K562 (cell line): Measurements from ENCODE around the gene PRPS2. TPM values are rescaled to one million over a fixed set of nuclear protein-coding genes. Genes with fewer than 3 reads are reported as not detected.

Experiments
- ATF1 ChIP-seq, 2 experiments: fragments of 450-650 bp in 1 of 2; IDR thresholded peaks; 2 replicates each; pipeline ENCODE4 v1.6.1; 2016; ENCODE audit warnings: missing compliant biosample characterization in 1 of 2, missing genetic modification characterization in 1 of 2
- CBFA2T3 ChIP-seq: fragments of 450-650 bp; IDR thresholded peaks from 2 replicates; pipeline ENCODE4 v1.6.1; 2017
- CTBP1 ChIP-seq: fragments of 450-650 bp; IDR thresholded peaks from 2 replicates; pipeline ENCODE4 v1.6.1; 2016; ENCODE audit warnings: borderline replicate concordance
- E4F1 ChIP-seq: fragments of 250-450 bp; sonication (Bioruptor Pico); IDR thresholded peaks from 2 replicates; pipeline ENCODE4 v1.5.0; 2021; ENCODE audit warnings: mild to moderate bottlenecking, borderline replicate concordance
- MCM5 ChIP-seq: fragments of 450-650 bp; IDR thresholded peaks from 2 replicates; pipeline ENCODE4 v1.6.1; 2016; ENCODE audit warnings: low read depth
- MCM7 ChIP-seq, 2 experiments: fragments of 450-650 bp; IDR thresholded peaks; 2 replicates each; pipeline ENCODE4 v1.6.1; 2016 to 2018
- NFXL1 ChIP-seq: fragments of 450-650 bp; formaldehyde crosslinking; IDR thresholded peaks from 2 replicates; pipeline ENCODE4 v1.4.0; 2021; ENCODE audit warnings: mild to moderate bottlenecking
- STAG1 ChIP-seq: sonication (generic); formaldehyde crosslinking; IDR thresholded peaks from 2 replicates; pipeline ENCODE4 v1.5.0; 2020; ENCODE audit warnings: missing genetic modification reagents, borderline replicate concordance
- ZNF224 ChIP-seq: sonication (generic); formaldehyde crosslinking; IDR thresholded peaks from 2 replicates; pipeline ENCODE4 v1.8.0; 2022; ENCODE audit warnings: mild to moderate bottlenecking, missing genetic modification reagents
- ZNF318 ChIP-seq, 2 experiments: fragments of 450-650 bp; IDR thresholded peaks; 2 replicates each; pipeline ENCODE4 v1.6.1; 2016; ENCODE audit warnings: mild to moderate bottlenecking in 2 of 2, borderline replicate concordance in 1 of 2, low read depth in 1 of 2, moderate library complexity in 1 of 2
- ZNF639 ChIP-seq, 2 experiments: fragments of 200-800 bp in 1 of 2; sonication (Bioruptor generic) in 1 of 2; sonication (generic) in 1 of 2; formaldehyde crosslinking in 1 of 2; IDR thresholded peaks in 1 of 2; conservative IDR thresholded peaks in 1 of 2; 2 replicates each; pipeline versions ENCODE4 v1.5.0 to v1.6.1; 2016 to 2020; ENCODE audit warnings: missing compliant biosample characterization in 1 of 2, missing genetic modification characterization in 1 of 2, missing genetic modification reagents in 1 of 2
- polyA plus RNA-seq, 8 experiments: library from polyadenylated mRNA; depleted of rRNA in 4 of 8; stranded (reverse) in 5 of 8; unstranded in 3 of 8; fragments of >200 nt; fragmentation: Nextera tagmentation in 2 of 8; fragmentation: Illumina TruSeq in 1 of 8; extraction: Ambion mirVana in 2 of 8; extraction: Trizol in 1 of 8; gene quantifications; 2 replicates each; pipeline versions ENCODE4 v1.2.1 to v1.2.3, GENCODE V29; 2011 to 2014; ENCODE audit warnings: inconsistent platforms in 1 of 8, missing spikeins in 1 of 8
- total RNA-seq, 7 experiments: library from RNA; depleted of rRNA in 6 of 7; stranded (reverse); fragments of >200 nt in 6 of 7; fragmentation: Illumina TruSeq in 2 of 7; extraction: Trizol in 2 of 7; gene quantifications; 2 replicates each; pipeline versions ENCODE4 v1.2.1 to v1.2.3, GENCODE V29; 2011 to 2021; ENCODE audit warnings: low replicate concordance in 1 of 7

The PRPS2 gene
- total and polyA plus RNA-seq, 9 of the 15 experiments (the other 6 are each of a cell fraction or from before 2014, with no cell fraction given), result 50.3 to 85.0 (median 62.1) TPM

GRCh38 chrX:12751887-12752286 is 39.3 kb upstream of the PRPS2 start (continued):
- no peak for TF ChIP-seq ZNF318 (IDR thresholded peaks at IDR 0.05; ENCODE audit: borderline replicate concordance in 1 of 2, low read depth in 1 of 2)
- TF ChIP-seq STAG1 (CRISPR knock-in tag), result no peak
- TF ChIP-seq ZNF639 (CRISPR knock-in tag; conservative IDR thresholded peaks at IDR 0.05 in 1 of 2, IDR thresholded peaks at IDR 0.05 in 1 of 2), result no peak
- no peak for TF ChIP-seq E4F1
- no peak for TF ChIP-seq ZNF224 (CRISPR knock-in tag)
- no peak for TF ChIP-seq CTBP1
- TF ChIP-seq MCM7 (IDR thresholded peaks at IDR 0.05), result no peak
- TF ChIP-seq NFXL1 (CRISPR knock-in tag), result no peak
- no peak for TF ChIP-seq CBFA2T3
- no peak for TF ChIP-seq MCM5
- no peak for TF ChIP-seq ATF1 (CRISPR knock-in tag; IDR thresholded peaks at IDR 0.05)
- no peak for TF ChIP-seq ATF1 (tag; IDR thresholded peaks at IDR 0.05)
- TF ChIP-seq, all 486 proteins: peak for 0
